GM12878 (cell line): ENCODE results near the gene RBM19. TPM values are rescaled to one million over a fixed set of nuclear protein-coding genes. Genes with fewer than 3 reads are reported as not detected.

Experiments
- CEBPZ ChIP-seq: fragments of 150-350 bp; IDR thresholded peaks from 2 replicates; pipeline ENCODE4 v1.6.1; 2016; ENCODE audit warnings: low read depth, low read length
- CTCF ChIP-seq, 3 experiments: IDR thresholded peaks in 2 of 3; conservative IDR thresholded peaks in 1 of 3; 2 replicates each; pipeline ENCODE4 v1.5.1; 2011; ENCODE audit warnings: low read depth in 3 of 3, low read length in 3 of 3, mild to moderate bottlenecking in 3 of 3, control low read depth in 2 of 3, moderate library complexity in 2 of 3, inconsistent platforms in 1 of 3, mixed read lengths in 1 of 3; ENCODE audit not compliant: control insufficient read depth in 2 of 3, insufficient read depth in 1 of 3; ENCODE audit errors: extremely low read depth in 1 of 3
- PBX3 ChIP-seq: IDR thresholded peaks from 2 replicates; pipeline ENCODE4 v1.6.1; 2011; ENCODE audit warnings: mild to moderate bottlenecking, low read depth, low read length, moderate library complexity; ENCODE audit not compliant: insufficient replicate concordance
- polyA plus RNA-seq, 11 experiments: library from polyadenylated mRNA; depleted of rRNA in 4 of 11; unstranded in 6 of 11; stranded (reverse) in 5 of 11; fragments of >200 nt; fragmentation: Nextera tagmentation in 4 of 11; fragmentation: Illumina TruSeq in 1 of 11; extraction: Ambion mirVana in 4 of 11; extraction: Trizol in 1 of 11; gene quantifications; 1 replicate in 1 of 11; 2 replicates in 10 of 11; pipeline versions ENCODE4 v1.2.1 to v1.2.3, GENCODE V29; 2011 to 2016; ENCODE audit warnings: inconsistent platforms in 2 of 11, missing spikeins in 2 of 11, low read depth in 1 of 11
- total RNA-seq, 4 experiments: library from RNA; depleted of rRNA in 3 of 4; stranded (reverse); fragments of >200 nt in 3 of 4; fragmentation: Illumina TruSeq in 1 of 4; extraction: Trizol in 1 of 4; gene quantifications; 2 replicates each; pipeline versions ENCODE4 v1.2.1 to v1.2.3, GENCODE V29; 2013 to 2021

RBM19 gene
- total and polyA plus RNA-seq, 10 of the 15 experiments (the other 5 are each of a cell fraction or from before 2014, with no cell fraction given): 4.2 to 42.9 (median 28.4) TPM

- TF ChIP-seq CEBPZ: no peak
- no peak for TF ChIP-seq PBX3
- TF ChIP-seq CTCF (IDR thresholded peaks at IDR 0.05 in 2 of 3, conservative IDR thresholded peaks at IDR 0.05 in 1 of 3; ENCODE audit: control insufficient read depth in 2 of 3, extremely low read depth in 1 of 3, insufficient read depth in 1 of 3, low read depth in 3 of 3, low read length in 3 of 3): no peak
These were observed 74.2 kb downstream of the RBM19 start (continued) for GRCh38 chr12:113891739-113892520.
